IMR-90 (cell line): ENCODE measurements around the gene SDK1. TPM values are rescaled to one million over a fixed set of nuclear protein-coding genes. Genes with fewer than 3 reads are reported as not detected.

Source experiments
- ATAC-seq: fragments of 200-7000 bp; cut with Tn5 transposase; 2 replicates; pipeline ENCODE4 v1.9.1; 2020; ENCODE audit warnings: low read depth, mild to moderate bottlenecking, moderate library complexity
- BruUV-seq: library from RNA; stranded (reverse); fragments of 400-500 nt; replicated peaks from 2 replicates; lab custom pipeline; 2021; lab: Mats Ljungman, UMichigan
- CTCF ChIA-PET: fragments of 300-600 bp; formaldehyde crosslinking; extraction: SDS; loops from one replicate; lab custom pipeline; 2021; ENCODE audit warnings: antibody characterized with exemption; lab: Yijun Ruan, JAX
- POLR2A ChIA-PET: fragments of 300-600 bp; sonication (Branson Sonifier 250); formaldehyde crosslinking; loops from one replicate; lab custom pipeline; 2022; ENCODE audit warnings: antibody characterized with exemption; ENCODE audit not compliant: unreplicated experiment; lab: Charles Lee
- DNase-seq: peaks from one replicate; pipeline ENCODE4 v3.0.0; 2013
- H2AFZ ChIP-seq: replicated peaks from 2 replicates; pipeline ENCODE3; 2013; ENCODE audit warnings: low read length, mild to moderate bottlenecking; ENCODE audit not compliant: poor library complexity
- H2AK5ac ChIP-seq: 2 replicates; pipeline ENCODE4 v1.6.1; 2013; ENCODE audit warnings: low read depth, low read length, inconsistent platforms
- H2AK9ac ChIP-seq: replicated peaks from 2 replicates; pipeline ENCODE3; 2013; ENCODE audit warnings: mild to moderate bottlenecking, low read depth, low read length, moderate library complexity; ENCODE audit not compliant: poor library complexity
- H2BK120ac ChIP-seq: 2 replicates; pipeline ENCODE4 v1.6.1; 2013; ENCODE audit warnings: low read depth, low read length, inconsistent platforms
- H2BK15ac ChIP-seq: 3 replicates; pipeline ENCODE4 v1.6.1; 2013; ENCODE audit warnings: low read depth, low read length, inconsistent platforms
- H2BK20ac ChIP-seq: 2 replicates; pipeline ENCODE4 v1.6.1; 2013; ENCODE audit warnings: low read depth, mild to moderate bottlenecking, inconsistent platforms, low read length, moderate library complexity
- H2BK5ac ChIP-seq: 2 replicates; pipeline ENCODE4 v1.6.1; 2013; ENCODE audit warnings: mild to moderate bottlenecking, low read depth, low read length, inconsistent platforms; ENCODE audit not compliant: poor library complexity, severe bottlenecking
- H3K14ac ChIP-seq: replicated peaks from 2 replicates; pipeline ENCODE4 v1.6.1; 2013; ENCODE audit warnings: low read depth, low read length, inconsistent platforms
- H3K18ac ChIP-seq: 2 replicates; pipeline ENCODE4 v1.6.1; 2013; ENCODE audit warnings: low read depth, low read length, control low read depth
- H3K23ac ChIP-seq: 2 replicates; pipeline ENCODE4 v1.6.1; 2013; ENCODE audit warnings: low read depth, low read length, inconsistent platforms
- H3K27ac ChIP-seq: 2 replicates; pipeline ENCODE4 v1.5.1; 2013; ENCODE audit warnings: mild to moderate bottlenecking, control low read depth, low read length; ENCODE audit not compliant: insufficient read depth
- H3K27me3 ChIP-seq: 2 replicates; pipeline ENCODE4 v1.6.1; 2013; ENCODE audit warnings: low read length; ENCODE audit not compliant: control insufficient read depth, insufficient read depth
- H3K36me3 ChIP-seq: 2 replicates; pipeline ENCODE4 v1.6.1; 2013; ENCODE audit warnings: low read length, mixed read lengths; ENCODE audit not compliant: control insufficient read depth, insufficient read depth
- H3K4ac ChIP-seq: 2 replicates; pipeline ENCODE4 v1.6.1; 2013; ENCODE audit warnings: low read depth, low read length, inconsistent platforms
- H3K4me1 ChIP-seq: 2 replicates; pipeline ENCODE4 v1.6.1; 2013; ENCODE audit warnings: low read length, mixed read lengths; ENCODE audit not compliant: control insufficient read depth, insufficient read depth
- H3K4me2 ChIP-seq: 2 replicates; pipeline ENCODE4 v1.6.1; 2013; ENCODE audit warnings: low read depth, mild to moderate bottlenecking, control low read depth, low read length, moderate library complexity
- H3K4me3 ChIP-seq: 2 replicates; pipeline ENCODE4 v1.5.1; 2013; ENCODE audit warnings: low read depth, mild to moderate bottlenecking, control low read depth, low read length, moderate library complexity; ENCODE audit not compliant: insufficient read depth
- H3K56ac ChIP-seq: 2 replicates; pipeline ENCODE4 v1.6.1; 2013; ENCODE audit warnings: low read length, inconsistent platforms; ENCODE audit not compliant: insufficient read depth; ENCODE audit errors: extremely low read depth
- H3K79me1 ChIP-seq, 2 experiments: 2 replicates each; pipeline ENCODE4 v1.6.1; 2013; ENCODE audit warnings: low read length in 2 of 2, inconsistent platforms in 1 of 2, low read depth in 1 of 2
- H3K9ac ChIP-seq: 2 replicates; pipeline ENCODE4 v1.6.1; 2013; ENCODE audit warnings: low read depth, low read length, control low read depth
- H3K9me1 ChIP-seq: 2 replicates; pipeline ENCODE4 v1.6.1; 2013; ENCODE audit warnings: low read length, inconsistent platforms; ENCODE audit not compliant: insufficient read depth
- H3K9me3 ChIP-seq: 2 replicates; pipeline ENCODE4 v1.6.1; 2013; ENCODE audit warnings: low read length; ENCODE audit not compliant: control insufficient read depth, insufficient read depth
- H4K20me1 ChIP-seq: 2 replicates; pipeline ENCODE4 v1.6.1; 2013; ENCODE audit warnings: low read length, inconsistent platforms; ENCODE audit not compliant: insufficient read depth
- H4K5ac ChIP-seq: 2 replicates; pipeline ENCODE4 v1.6.1; 2013; ENCODE audit warnings: mild to moderate bottlenecking, low read depth, low read length, control low read depth
- H4K8ac ChIP-seq, 2 experiments: 2 replicates each; pipeline ENCODE4 v1.6.1; 2013; ENCODE audit warnings: low read depth in 2 of 2, low read length in 2 of 2, control low read depth in 1 of 2, inconsistent platforms in 1 of 2
- H4K91ac ChIP-seq: 2 replicates; pipeline ENCODE4 v1.6.1; 2013; ENCODE audit warnings: low read depth, low read length, inconsistent platforms; ENCODE audit not compliant: insufficient read depth
- BHLHE40 ChIP-seq: fragments of 150-350 bp; IDR thresholded peaks from 2 replicates; pipeline ENCODE4 v1.6.1; 2016; ENCODE audit warnings: mild to moderate bottlenecking, low read depth, low read length
- CEBPB ChIP-seq: IDR thresholded peaks from 2 replicates; pipeline ENCODE4 v1.6.1; 2012; ENCODE audit warnings: low read depth, low read length, improper control_type of control experiment
- CTCF ChIP-seq: conservative IDR thresholded peaks from 2 replicates; pipeline ENCODE4 v1.5.1; 2012; ENCODE audit warnings: mild to moderate bottlenecking, low read depth, low read length, improper control_type of control experiment
- MAFK ChIP-seq: IDR thresholded peaks from 2 replicates; pipeline ENCODE4 v1.6.1; 2012; ENCODE audit warnings: low read depth, low read length, improper control_type of control experiment
- MAZ ChIP-seq: IDR thresholded peaks from 2 replicates; pipeline ENCODE4 v1.6.1; 2012; ENCODE audit warnings: low read depth, mild to moderate bottlenecking, low read length, improper control_type of control experiment, moderate library complexity, borderline replicate concordance
- RFX5 ChIP-seq: IDR thresholded peaks from 2 replicates; pipeline ENCODE4 v1.8.0; 2012; ENCODE audit warnings: low read depth, mild to moderate bottlenecking, low read length, moderate library complexity
- SMC3 ChIP-seq: fragments of 150-350 bp; IDR thresholded peaks from 2 replicates; pipeline ENCODE4 v1.6.1; 2016; ENCODE audit warnings: low read depth, mild to moderate bottlenecking, antibody characterized with exemption, low read length, moderate library complexity
- WGBS, 2 experiments: methylation state at CpG; one replicate each; pipeline versions ENCODE4 v1.1.5 to v1.1.7; 2013; ENCODE audit warnings: missing lambda C conversion rate in 2 of 2; ENCODE audit not compliant: insufficient read length in 1 of 2; ENCODE audit errors: extremely low coverage in 2 of 2; 5-methylcytosine and 5-hydroxymethylcytosine counted together
- dilution Hi-C: fragments of 300-500 bp; cut with HindIII; formaldehyde crosslinking; loops from one replicate; pipeline ENCODE4 v1.14.3; 2018; ENCODE audit warnings: low sequenced_read_pairs; ENCODE audit not compliant: unreplicated experiment
- in situ Hi-C: fragments of 300-500 bp; cut with MboI; formaldehyde crosslinking; loops from 3 replicates; pipeline ENCODE4 v1.14.3; 2019; ENCODE audit warnings: low sequenced_read_pairs, inconsistent platforms, mixed read lengths
- intact Hi-C: fragments of 100-400 bp; cut with micrococcal nuclease; formaldehyde crosslinking; loops from 2 replicates; pipeline ENCODE4 v1.10.0; 2022
- polyA plus RNA-seq, 3 experiments: library from polyadenylated mRNA; depleted of rRNA; stranded (reverse); fragments of >200 nt; gene quantifications; 2 replicates each; pipeline ENCODE4 v1.2.3, GENCODE V29; 2012; ENCODE audit warnings: low replicate concordance in 1 of 3
- total RNA-seq: library from RNA; depleted of rRNA; stranded (reverse); fragments of >200 nt; gene quantifications from 2 replicates; pipeline ENCODE4 v1.2.3, GENCODE V29; 2012

Gene SDK1
- total and polyA plus RNA-seq, 2 of the 4 experiments (the other 2 are of a cell fraction) = 1.5 to 1.6 TPM

GRCh38 chr7:3533040-3533439 lies 232.0 kb downstream of the SDK1 start:
- dilution Hi-C loops = no loop called here

More at GRCh38 chr7:3533040-3533439, 232.0 kb downstream of the SDK1 start:
- no CpG with 5 or more reads among the region's 1 CpG for WGBS, 2 experiments
- H2AK5ac ChIP-seq = no peak overlapping the region
- H4K91ac ChIP-seq = no peak overlapping the region
- DNase-seq = no peak
- H2AFZ ChIP-seq = no peak overlapping the region
- H2AK9ac ChIP-seq = no peak overlapping the region
- H3K9me3 ChIP-seq = no peaks in the 10 kb centered on the region
- in situ Hi-C loops = no loop called here
- H3K56ac ChIP-seq = no peak overlapping the region
- no peak overlapping the region for H2BK15ac ChIP-seq
- no peak overlapping the region for H2BK120ac ChIP-seq
- TF ChIP-seq CTCF = no peak
- no peak for TF ChIP-seq BHLHE40
- no peak for TF ChIP-seq CEBPB
- TF ChIP-seq MAFK = no peak
- no peak for TF ChIP-seq MAZ
- TF ChIP-seq SMC3 = no peak
- no peak for TF ChIP-seq RFX5
- no peak overlapping the region for H2BK20ac ChIP-seq
- H3K9ac ChIP-seq = no peak overlapping the region
- H3K36me3 ChIP-seq = no peaks in the 10 kb centered on the region
- H3K14ac ChIP-seq = no peak overlapping the region
- peaks cover 3% of the 10 kb centered on the region; the same call in 1 of the 2 replicates for H3K4me1 ChIP-seq
- H2BK5ac ChIP-seq = no peak overlapping the region
- no peaks in the 10 kb centered on the region for H3K9me1 ChIP-seq
- BruUV-seq = no TSS peak
- no peak for ATAC-seq
- no peak overlapping the region for H3K23ac ChIP-seq
- no peak overlapping the region for H3K18ac ChIP-seq
- ChIA-PET POLR2A (no interaction called here), CTCF (no interaction called here)
- H3K27ac ChIP-seq = no peak overlapping the region
- no peak overlapping the region for H3K4ac ChIP-seq
- no peaks in the 10 kb centered on the region for H3K27me3 ChIP-seq
- no peak overlapping the region for H3K4me3 ChIP-seq
- no peak overlapping the region for H4K5ac ChIP-seq
- no peaks in the 10 kb centered on the region for H3K79me1 ChIP-seq
- no peaks in the 10 kb centered on the region for H4K20me1 ChIP-seq
- no peak overlapping the region for H3K4me2 ChIP-seq
- H4K8ac ChIP-seq = no peak overlapping the region
- intact Hi-C loops = no loop called here
